HepG2 (cell line): ENCODE data around the gene RBCK1. TPM values are rescaled to one million over a fixed set of nuclear protein-coding genes. Genes with fewer than 3 reads are reported as not detected.

Source experiments
- ATM ChIP-seq: fragments of 450-650 bp; IDR thresholded peaks from 2 replicates; pipeline ENCODE4 v1.7.1; 2017; ENCODE audit warnings: mild to moderate bottlenecking, borderline replicate concordance
- CBX2 ChIP-seq, 2 experiments: fragments of 200-600 bp in 1 of 2; sonication (generic); formaldehyde crosslinking in 1 of 2; IDR thresholded peaks; 2 replicates each; pipeline versions ENCODE4 v1.7.0 to v1.8.1; 2018 to 2022; ENCODE audit warnings: low read depth in 2 of 2, low read length in 1 of 2, mild to moderate bottlenecking in 1 of 2, missing genetic modification reagents in 1 of 2
- DNMT1 ChIP-seq: sonication (generic); formaldehyde crosslinking; IDR thresholded peaks from 2 replicates; pipeline ENCODE4 v1.5.1; 2020; ENCODE audit warnings: mild to moderate bottlenecking, missing genetic modification reagents
- GABPB1 ChIP-seq: IDR thresholded peaks from 2 replicates; pipeline ENCODE4 v1.6.1; 2016; ENCODE audit warnings: mild to moderate bottlenecking, missing genetic modification reagents, moderate library complexity, missing compliant biosample characterization
- HNRNPLL ChIP-seq: fragments of 200-400 bp; formaldehyde crosslinking; IDR thresholded peaks from 2 replicates; pipeline ENCODE4 v1.6.1; 2017; ENCODE audit warnings: mild to moderate bottlenecking, low read depth, low read length; ENCODE audit not compliant: poor library complexity, severe bottlenecking
- KDM1A ChIP-seq: IDR thresholded peaks from 2 replicates; pipeline ENCODE4 v1.6.1; 2016; ENCODE audit warnings: missing compliant biosample characterization
- MTA1 ChIP-seq: sonication (generic); formaldehyde crosslinking; IDR thresholded peaks from 2 replicates; pipeline ENCODE4 v1.4.0; 2020; ENCODE audit warnings: missing genetic modification reagents, mild to moderate bottlenecking, borderline replicate concordance
- MTA3 ChIP-seq: sonication (generic); formaldehyde crosslinking; IDR thresholded peaks from 2 replicates; pipeline ENCODE4 v1.4.0; 2020; ENCODE audit warnings: missing genetic modification reagents
- NONO ChIP-seq, 2 experiments: fragments of 450-650 bp in 1 of 2; sonication (generic) in 1 of 2; formaldehyde crosslinking in 1 of 2; IDR thresholded peaks in 1 of 2; conservative IDR thresholded peaks in 1 of 2; 2 replicates each; pipeline versions ENCODE4 v1.6.1 to v1.8.0; 2017 to 2022; ENCODE audit warnings: mild to moderate bottlenecking in 1 of 2, missing genetic modification reagents in 1 of 2, moderate library complexity in 1 of 2
- PAF1 ChIP-seq: IDR thresholded peaks from 2 replicates; pipeline ENCODE4 v1.6.1; 2016; ENCODE audit warnings: missing genetic modification reagents, missing compliant biosample characterization
- POLR2G ChIP-seq: fragments of 200-400 bp; formaldehyde crosslinking; IDR thresholded peaks from 2 replicates; pipeline ENCODE4 v1.6.1; 2018; ENCODE audit warnings: mild to moderate bottlenecking, low read depth, low read length, moderate library complexity
- RBM22 ChIP-seq: fragments of 200-400 bp; formaldehyde crosslinking; optimal IDR thresholded peaks from 2 replicates; pipeline ENCODE3; 2017; ENCODE audit warnings: mild to moderate bottlenecking, low read length, moderate library complexity
- SRSF4 ChIP-seq: fragments of 200-400 bp; formaldehyde crosslinking; IDR thresholded peaks from one replicate; pipeline ENCODE4 v1.6.1; 2018; ENCODE audit warnings: mild to moderate bottlenecking, low read depth, low read length, moderate library complexity; ENCODE audit not compliant: poor library complexity, severe bottlenecking
- TP53 ChIP-seq: sonication (generic); formaldehyde crosslinking; conservative IDR thresholded peaks from 2 replicates; pipeline ENCODE4 v1.4.0; 2020; ENCODE audit warnings: missing genetic modification reagents
- ZNF274 ChIP-seq: sonication (generic); formaldehyde crosslinking; IDR thresholded peaks from 2 replicates; pipeline ENCODE4 v1.5.1; 2020; ENCODE audit warnings: mild to moderate bottlenecking, missing genetic modification reagents
- ZNF33B ChIP-seq: sonication (generic); formaldehyde crosslinking; IDR thresholded peaks from 2 replicates; pipeline ENCODE4 v1.5.1; 2020; ENCODE audit warnings: mild to moderate bottlenecking, missing genetic modification reagents
- ZNF414 ChIP-seq: sonication (generic); formaldehyde crosslinking; IDR thresholded peaks from 2 replicates; pipeline ENCODE4 v1.5.0; 2020; ENCODE audit warnings: missing genetic modification reagents
- ZNF530 ChIP-seq: sonication (generic); formaldehyde crosslinking; IDR thresholded peaks from 2 replicates; pipeline ENCODE4 v1.5.0; 2020; ENCODE audit warnings: low read depth, mild to moderate bottlenecking, missing genetic modification reagents
- ZNF614 ChIP-seq: IDR thresholded peaks from 2 replicates; pipeline ENCODE4 v1.6.1; 2018; ENCODE audit warnings: missing biosample characterization, missing genetic modification reagents, inconsistent platforms, borderline replicate concordance
- ZNF616 ChIP-seq: sonication (generic); formaldehyde crosslinking; IDR thresholded peaks from 2 replicates; pipeline ENCODE4 v1.5.0; 2020; ENCODE audit warnings: low read depth, mild to moderate bottlenecking, missing genetic modification reagents
- ZNF629 ChIP-seq: sonication (generic); formaldehyde crosslinking; conservative IDR thresholded peaks from 2 replicates; pipeline ENCODE4 v1.5.0; 2020; ENCODE audit warnings: missing genetic modification reagents
- ZNF75D ChIP-seq: sonication (generic); formaldehyde crosslinking; IDR thresholded peaks from 2 replicates; pipeline ENCODE4 v1.8.1; 2023; ENCODE audit warnings: missing genetic modification reagents, mild to moderate bottlenecking, borderline replicate concordance
- ZNF781 ChIP-seq: sonication (generic); formaldehyde crosslinking; IDR thresholded peaks from 2 replicates; pipeline ENCODE4 v1.5.1; 2020; ENCODE audit warnings: borderline replicate concordance, mild to moderate bottlenecking, missing genetic modification reagents; ENCODE audit errors: not compliant biosample characterization
- ZNF879 ChIP-seq: sonication (generic); formaldehyde crosslinking; IDR thresholded peaks from 2 replicates; pipeline ENCODE4 v1.8.1; 2023; ENCODE audit warnings: missing genetic modification reagents
- polyA plus RNA-seq, 8 experiments: library from polyadenylated mRNA; depleted of rRNA in 3 of 8; stranded (reverse) in 7 of 8; unstranded in 1 of 8; fragments of >200 nt; fragmentation: Illumina TruSeq in 4 of 8; extraction: Trizol in 4 of 8; gene quantifications; 2 replicates each; pipeline versions ENCODE4 v1.2.1 to v1.2.3, GENCODE V29; 2011 to 2016; ENCODE audit warnings: low read depth in 4 of 8, missing spikeins in 1 of 8, mixed read lengths in 1 of 8; ENCODE audit not compliant: insufficient read depth in 1 of 8
- total RNA-seq, 5 experiments: library from RNA; depleted of rRNA; stranded (reverse); fragments of >200 nt; fragmentation: Illumina TruSeq; extraction: Trizol; gene quantifications; 2 replicates each; pipeline ENCODE4 v1.2.3, GENCODE V29; 2016; ENCODE audit warnings: low read depth in 1 of 5
- TF ChIP-seq, protein P1 (sequence below): sonication (generic); formaldehyde crosslinking; conservative IDR thresholded peaks from 2 replicates; pipeline ENCODE4 v1.8.0; 2022; ENCODE audit warnings: mild to moderate bottlenecking, moderate library complexity, missing genetic modification reagents

RBCK1 gene
- total and polyA plus RNA-seq, 2 of the 13 experiments (the other 11 are each of a cell fraction or from before 2014, with no cell fraction given): 149 to 215 TPM

GRCh38 chr20:391041-391711 lies 16.9 kb upstream of the RBCK1 start (continued):
- TF ChIP-seq ZNF33B (CRISPR knock-in tag) (no peak), CBX2 (IDR thresholded peaks at IDR 0.05; ENCODE audit: low read depth, low read length) (no peak), CBX2 (CRISPR knock-in tag; IDR thresholded peaks at IDR 0.05; ENCODE audit: low read depth) (no peak), ZNF75D (no peak), NONO (IDR thresholded peaks at IDR 0.05) (no peak), NONO (CRISPR knock-in tag; conservative IDR thresholded peaks at IDR 0.05) (0 out of 2 replicates have a peak, but pooled peaks have one; percentile 22), SRSF4 (no peak), DNMT1 (CRISPR knock-in tag) (peak; percentile 84; the same call in 1 of the 2 replicates), ZNF879 (CRISPR knock-in tag) (no peak), HNRNPLL (peak; percentile 28), MTA3 (CRISPR knock-in tag) (no peak), MTA1 (CRISPR knock-in tag) (peak; percentile 77; the same call in 1 of the 2 replicates), ZNF530 (no peak), ZNF274 (CRISPR knock-in tag) (no peak), ATM (no peak), TP53 (CRISPR knock-in tag) (no peak), KDM1A (no peak), GABPB1 (peak; percentile 51; the same call in 1 of the 2 replicates), ZNF629 (CRISPR knock-in tag) (no peak), RBM22 (peak; percentile 92), PAF1 (CRISPR knock-in tag) (0 out of 2 replicates have a peak, but pooled peaks have one; percentile 71), ZNF414 (CRISPR knock-in tag) (no peak), POLR2G (peak; percentile 49; the same call in 1 of the 2 replicates), ZNF614 (CRISPR knock-in tag) (no peak; the same call in 1 of the 2 replicates), ZNF781 (CRISPR knock-in tag) (no peak), ZNF616 (CRISPR knock-in tag) (no peak)
- TF ChIP-seq, protein P1, sequence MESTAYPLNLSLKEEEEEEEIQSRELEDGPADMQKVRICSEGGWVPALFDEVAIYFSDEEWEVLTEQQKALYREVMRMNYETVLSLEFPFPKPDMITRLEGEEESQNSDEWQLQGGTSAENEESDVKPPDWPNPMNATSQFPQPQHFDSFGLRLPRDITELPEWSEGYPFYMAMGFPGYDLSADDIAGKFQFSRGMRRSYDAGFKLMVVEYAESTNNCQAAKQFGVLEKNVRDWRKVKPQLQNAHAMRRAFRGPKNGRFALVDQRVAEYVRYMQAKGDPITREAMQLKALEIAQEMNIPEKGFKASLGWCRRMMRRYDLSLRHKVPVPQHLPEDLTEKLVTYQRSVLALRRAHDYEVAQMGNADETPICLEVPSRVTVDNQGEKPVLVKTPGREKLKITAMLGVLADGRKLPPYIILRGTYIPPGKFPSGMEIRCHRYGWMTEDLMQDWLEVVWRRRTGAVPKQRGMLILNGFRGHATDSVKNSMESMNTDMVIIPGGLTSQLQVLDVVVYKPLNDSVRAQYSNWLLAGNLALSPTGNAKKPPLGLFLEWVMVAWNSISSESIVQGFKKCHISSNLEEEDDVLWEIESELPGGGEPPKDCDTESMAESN: no peak
- TF ChIP-seq, all 625 proteins: peak for 41
